D721Med (cell line): Measurements from ENCODE around the gene MRPL53.
A peak's percentile ranks its signal among the peaks of the same experiment; 100 is the strongest.
"Not testable (repeated sequence)": the region's sequence is repeated elsewhere in the genome, so short reads cannot be mapped to it uniquely, and the experiment has no call there.

ENCODE experiments used
- DNase-seq: peaks from one replicate; pipeline ENCODE4 v3.0.0; 2011; ENCODE audit warnings: low spot score; ENCODE audit not compliant: insufficient read length
- FAIRE-seq: peaks from 2 replicates; lab custom pipeline; 2011; peaks lifted over from hg19 to GRCh38; lab: Jason Lieb, UNC
- CTCF ChIP-seq: IDR thresholded peaks from 2 replicates; pipeline ENCODE4 v1.5.1; 2012; ENCODE audit warnings: mild to moderate bottlenecking, control low read depth; ENCODE audit not compliant: insufficient read depth; ENCODE audit errors: missing control alignments

Gene MRPL53

DNA sequence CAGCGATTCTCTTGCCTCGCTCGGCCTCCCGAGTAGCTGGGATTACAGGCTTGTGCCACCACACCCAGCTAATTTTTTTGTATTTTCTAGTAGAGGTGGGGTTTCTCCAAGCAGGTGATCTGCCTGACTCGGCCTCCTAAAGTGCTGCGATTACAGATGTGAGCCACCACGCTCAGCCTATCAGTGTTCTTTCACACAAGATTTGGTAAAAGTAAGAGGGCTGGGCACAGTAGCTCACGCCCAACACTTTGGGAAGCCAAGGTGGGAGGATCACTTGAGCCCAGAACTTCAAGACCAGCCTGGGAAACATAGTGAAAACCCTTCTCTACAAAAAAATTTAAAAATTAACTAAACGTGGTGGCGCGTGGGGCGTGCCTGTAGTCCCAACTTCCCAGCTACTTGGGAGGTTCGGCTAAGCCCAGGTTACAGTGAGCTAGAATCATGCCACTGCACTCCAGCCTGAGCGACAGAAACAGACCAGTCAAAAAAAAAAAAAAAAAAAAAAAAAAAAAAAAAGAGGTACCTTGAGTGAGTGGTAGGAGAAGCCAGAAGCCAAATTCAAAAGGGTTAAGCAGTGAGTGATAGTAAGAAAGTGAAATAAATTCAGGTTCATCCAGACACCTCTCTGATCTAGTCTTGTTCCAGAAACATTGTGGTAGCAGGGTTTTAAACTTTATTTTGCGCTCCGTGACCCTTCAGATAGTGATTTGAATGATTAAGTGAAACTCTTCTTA lies 981 bp downstream of the MRPL53 start:
- FAIRE-seq (no peak), DNase-seq (no peak)
- no peak for TF ChIP-seq CTCF

DNA sequence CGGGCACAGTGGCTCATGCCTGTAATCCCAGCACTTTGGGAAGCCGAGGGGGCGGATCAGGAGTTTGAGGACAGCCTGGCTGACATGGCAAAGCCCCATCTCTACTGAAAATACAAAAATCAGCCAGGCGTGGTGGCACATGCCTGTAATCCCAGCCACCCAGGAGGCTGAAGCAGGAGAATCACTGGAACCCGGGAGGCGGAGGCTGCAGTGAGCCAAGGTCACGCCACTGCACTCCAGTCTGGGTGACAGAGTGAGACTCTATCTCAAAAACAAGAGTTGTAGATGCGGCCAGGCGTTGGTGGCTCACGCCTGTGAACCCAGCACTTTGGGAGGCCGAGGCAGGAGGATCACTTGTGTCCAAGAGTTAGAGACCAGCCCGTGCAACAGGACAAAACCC lies 1.7 kb downstream of the MRPL53 start:
- FAIRE-seq, DNase-seq: not testable (repeated sequence)

GRCh38 chr2:74464406-74464805 lies 8.1 kb downstream of the MRPL53 start:
- no peak for FAIRE-seq
- no peak for TF ChIP-seq CTCF

GRCh38 chr2:74462786-74463105 lies 9.7 kb downstream of the MRPL53 start:
- FAIRE-seq: no peak
- DNase-seq: no peak
- TF ChIP-seq CTCF: no peak

More at GRCh38 chr2:74464406-74464805, 8.1 kb downstream of the MRPL53 start:
- no peak for DNase-seq

DNA sequence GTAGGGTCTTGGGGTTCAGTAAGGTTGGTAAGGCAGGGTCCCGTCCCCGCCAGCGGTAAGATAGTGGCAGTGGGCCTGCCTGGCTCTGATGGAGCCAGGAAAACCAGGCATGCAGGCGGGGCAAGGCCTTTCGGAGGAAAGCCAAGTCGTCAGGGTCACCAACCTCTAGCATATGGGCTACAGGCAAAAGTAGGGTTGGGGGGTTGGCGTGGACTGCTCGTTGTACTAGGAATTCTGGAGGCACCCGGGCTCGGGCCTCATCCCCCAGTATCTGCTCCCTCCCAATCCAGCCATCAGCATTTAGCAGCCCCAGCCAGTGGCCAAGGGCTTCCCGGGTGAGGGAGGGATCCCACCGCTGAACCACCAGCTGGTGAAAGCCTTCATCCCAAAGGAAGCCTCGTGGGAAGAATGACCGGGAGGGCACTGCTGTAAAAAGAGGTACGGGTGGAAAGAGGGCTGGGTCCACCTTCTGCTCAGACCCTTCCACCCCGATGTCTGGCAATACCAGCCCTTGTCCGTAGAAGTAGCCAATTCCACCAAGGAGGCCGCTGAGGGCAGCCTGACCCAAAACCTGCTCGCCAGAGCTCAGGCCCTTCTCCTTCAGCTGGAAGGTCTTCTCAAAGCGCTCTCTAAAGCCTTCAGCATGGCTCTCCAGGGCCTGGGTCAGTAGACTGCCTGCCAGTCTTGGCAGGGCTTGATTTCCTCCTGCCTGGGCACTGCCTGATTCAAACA lies 10.3 kb downstream of the MRPL53 start:
- no peak for FAIRE-seq
- no peak for TF ChIP-seq CTCF
- DNase-seq: no peak

GRCh38 chr2:74461187-74462053 lies 11.1 kb downstream of the MRPL53 start:
- DNase-seq (no peak), FAIRE-seq (no peak)
- peak; percentile 31 for TF ChIP-seq CTCF

GRCh38 chr2:74460187-74460586 lies 12.3 kb downstream of the MRPL53 start:
- DNase-seq, FAIRE-seq: not testable (repeated sequence)

- not testable (repeated sequence) for DNase-seq, FAIRE-seq
Measured at GRCh38 chr2:74459503-74460118, 12.9 kb downstream of the MRPL53 start.
